ENCODE data around the gene ACLY. TPM values are rescaled to one million over a fixed set of nuclear protein-coding genes. Genes with fewer than 3 reads are reported as not detected.

Gene ACLY
- total and polyA plus RNA-seq, 2 of the 13 experiments (the other 11 are each of a cell fraction or from before 2014, with no cell fraction given) = 111 to 218 TPM

DNA sequence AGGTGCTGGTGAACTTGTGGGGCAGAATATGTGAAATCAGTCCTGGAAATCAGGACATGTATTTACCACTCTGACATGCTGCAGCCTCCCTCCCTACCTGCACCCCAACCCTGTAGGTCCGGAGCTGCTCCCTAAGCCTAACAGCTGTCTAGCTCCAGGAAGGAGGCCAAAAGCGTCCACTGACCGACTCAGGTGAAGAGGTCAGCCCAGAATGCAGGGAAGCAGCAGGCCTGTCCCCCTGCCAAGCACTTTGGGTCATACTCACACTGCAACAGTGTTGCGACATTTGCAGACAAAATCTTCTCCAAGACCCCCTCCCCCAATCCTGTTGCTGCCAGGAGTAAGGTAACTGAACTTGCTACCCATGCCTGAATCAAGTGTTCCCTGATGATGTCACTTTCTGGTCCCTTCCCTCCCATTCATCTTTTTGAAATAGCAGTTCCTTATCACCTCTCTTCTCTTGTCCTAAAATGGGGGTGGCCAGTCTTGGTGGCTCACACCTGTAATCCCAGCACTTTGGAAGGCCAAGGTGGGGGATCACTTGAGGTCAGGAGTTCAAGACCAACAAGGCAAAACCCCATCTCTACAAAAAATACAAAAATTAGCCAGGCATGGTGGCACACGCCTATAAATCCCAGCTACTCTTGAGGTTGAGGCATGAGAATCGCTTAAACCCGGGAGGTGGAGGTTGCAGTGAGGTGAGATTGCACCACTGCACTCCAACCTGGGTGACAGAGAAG, 1.3 kb upstream of the ACLY start (continued):
- TF ChIP-seq ZNF354B (CRISPR knock-in tag; IDR thresholded peaks at IDR 0.05) (no peak), ZBTB42 (CRISPR knock-in tag; IDR thresholded peaks at IDR 0.05) (no peak), NFE2L1 (CRISPR knock-in tag; IDR thresholded peaks at IDR 0.05; ENCODE audit: borderline replicate concordance) (no peak), GLI4 (CRISPR knock-in tag; IDR thresholded peaks at IDR 0.05; ENCODE audit: borderline replicate concordance) (no peak), IRF1 (CRISPR knock-in tag; IDR thresholded peaks at IDR 0.05; ENCODE audit: low read depth) (no peak), RXRB (CRISPR knock-in tag; IDR thresholded peaks at IDR 0.05; ENCODE audit: borderline replicate concordance) (no peak), KDM6A (CRISPR knock-in tag; IDR thresholded peaks at IDR 0.05; ENCODE audit: low read depth) (no peak), ZNF710 (CRISPR knock-in tag; IDR thresholded peaks at IDR 0.05; ENCODE audit: borderline replicate concordance) (no peak; the same call in 1 of the 2 replicates), CHD4 (IDR thresholded peaks at IDR 0.05; ENCODE audit: borderline replicate concordance, low read length) (no peak), GLMP (CRISPR knock-in tag; IDR thresholded peaks at IDR 0.05; ENCODE audit: borderline replicate concordance) (no peak), GTF3A (CRISPR knock-in tag; conservative IDR thresholded peaks at IDR 0.05) (0 out of 2 replicates have a peak, but pooled peaks have one; percentile 3), ATRX (CRISPR knock-in tag; IDR thresholded peaks at IDR 0.05; ENCODE audit: borderline replicate concordance) (no peak), ZNF816 (CRISPR knock-in tag; IDR thresholded peaks at IDR 0.05; ENCODE audit: borderline replicate concordance) (no peak), HMG20A (CRISPR knock-in tag; IDR thresholded peaks at IDR 0.05; ENCODE audit: borderline replicate concordance) (no peak), CEBPB (IDR thresholded peaks at IDR 0.05; ENCODE audit: borderline replicate concordance, low read depth, low read length) (peak; percentile 75; the same call in 1 of the 2 replicates), HNRNPL (IDR thresholded peaks at IDR 0.05; ENCODE audit: low read depth, low read length) (no peak), NRL (CRISPR knock-in tag; IDR thresholded peaks at IDR 0.05; ENCODE audit: borderline replicate concordance) (0 out of 2 replicates have a peak, but pooled peaks have one; percentile 5), UBTF (CRISPR knock-in tag; IDR thresholded peaks at IDR 0.05) (no peak), SALL1 (CRISPR knock-in tag; IDR thresholded peaks at IDR 0.05) (no peak)
- TF ChIP-seq, protein P1, sequence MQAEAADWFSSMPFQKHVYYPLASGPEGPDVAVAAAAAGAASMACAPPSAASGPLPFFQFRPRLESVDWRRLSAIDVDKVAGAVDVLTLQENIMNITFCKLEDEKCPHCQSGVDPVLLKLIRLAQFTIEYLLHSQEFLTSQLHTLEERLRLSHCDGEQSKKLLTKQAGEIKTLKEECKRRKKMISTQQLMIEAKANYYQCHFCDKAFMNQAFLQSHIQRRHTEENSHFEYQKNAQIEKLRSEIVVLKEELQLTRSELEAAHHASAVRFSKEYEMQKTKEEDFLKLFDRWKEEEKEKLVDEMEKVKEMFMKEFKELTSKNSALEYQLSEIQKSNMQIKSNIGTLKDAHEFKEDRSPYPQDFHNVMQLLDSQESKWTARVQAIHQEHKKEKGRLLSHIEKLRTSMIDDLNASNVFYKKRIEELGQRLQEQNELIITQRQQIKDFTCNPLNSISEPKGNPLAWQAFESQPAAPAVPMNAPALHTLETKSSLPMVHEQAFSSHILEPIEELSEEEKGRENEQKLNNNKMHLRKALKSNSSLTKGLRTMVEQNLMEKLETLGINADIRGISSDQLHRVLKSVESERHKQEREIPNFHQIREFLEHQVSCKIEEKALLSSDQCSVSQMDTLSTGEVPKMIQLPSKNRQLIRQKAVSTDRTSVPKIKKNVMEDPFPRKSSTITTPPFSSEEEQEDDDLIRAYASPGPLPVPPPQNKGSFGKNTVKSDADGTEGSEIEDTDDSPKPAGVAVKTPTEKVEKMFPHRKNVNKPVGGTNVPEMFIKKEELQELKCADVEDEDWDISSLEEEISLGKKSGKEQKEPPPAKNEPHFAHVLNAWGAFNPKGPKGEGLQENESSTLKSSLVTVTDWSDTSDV (CRISPR knock-in tag; IDR thresholded peaks at IDR 0.05) = no peak

Measured in HepG2 (cell line).